Hematopoietic multipotent progenitor cell treated with erythropoietin and hydrocortisone succinate and interleukin-3 and kit ligand, for 6 days (in vitro differentiated cells): ENCODE data around the gene RAD23B.
A peak's percentile ranks its signal among the peaks of the same experiment; 100 is the strongest.

ENCODE experiments used
- DNase-seq: peaks from one replicate; pipeline ENCODE4 v3.0.0-alpha.2; 2015

Gene RAD23B

GRCh38 chr9:107337676-107338590 is 54.9 kb downstream of the RAD23B start:
- DNase-seq: no peak

GRCh38 chr9:107338911-107339659 is 56.0 kb downstream of the RAD23B start:
- DNase-seq: no peak

- DNase-seq: peak; percentile 82
Measured at GRCh38 chr9:107340920-107341632, 58.0 kb downstream of the RAD23B start.

GRCh38 chr9:107342476-107343161 is 59.5 kb downstream of the RAD23B start:
- no peak for DNase-seq

GRCh38 chr9:107345327-107345726 is 62.2 kb downstream of the RAD23B start:
- DNase-seq: no peak

GRCh38 chr9:107348836-107349235 is 65.8 kb downstream of the RAD23B start:
- no peak for DNase-seq

GRCh38 chr9:107350443-107350842 is 67.4 kb downstream of the RAD23B start:
- no peak for DNase-seq

- no peak for DNase-seq
Measured at GRCh38 chr9:107351382-107352045, 68.4 kb downstream of the RAD23B start.

GRCh38 chr9:107355394-107355793 is 72.3 kb downstream of the RAD23B start:
- no peak for DNase-seq

- DNase-seq: no peak
Measured at GRCh38 chr9:107358986-107359385, 75.9 kb downstream of the RAD23B start.

- no peak for DNase-seq
Measured at GRCh38 chr9:107360098-107360497, 77.0 kb downstream of the RAD23B start.

GRCh38 chr9:107361816-107362215 is 78.7 kb downstream of the RAD23B start:
- no peak for DNase-seq

- no peak for DNase-seq
Measured at GRCh38 chr9:107363516-107364152, 80.6 kb downstream of the RAD23B start.

GRCh38 chr9:107367727-107368502 is 84.8 kb downstream of the RAD23B start:
- no peak for DNase-seq

GRCh38 chr9:107368696-107369095 is 85.6 kb downstream of the RAD23B start:
- no peak for DNase-seq

- no peak for DNase-seq
Measured at GRCh38 chr9:107373809-107374208, 90.7 kb downstream of the RAD23B start.

GRCh38 chr9:107375001-107375400 is 91.9 kb downstream of the RAD23B start:
- DNase-seq: peak; percentile 55

GRCh38 chr9:107375651-107376369 is 92.7 kb downstream of the RAD23B start:
- no peak for DNase-seq

- no peak for DNase-seq
Measured at GRCh38 chr9:107378006-107378405, 94.9 kb downstream of the RAD23B start.
